ENCODE data around the gene CFI.

GRCh38 chr4:109798866-109799265 lies 2.9 kb downstream of the CFI start:
- TF ChIP-seq EZH2phosphoT487 (IDR thresholded peaks at IDR 0.05; ENCODE audit: borderline replicate concordance, low read depth, low read length) (no peak), CTCF (conservative IDR thresholded peaks at IDR 0.05; ENCODE audit: low read length) (no peak)
